EL (cell line): ENCODE results near the gene CCDC90B.
"Not testable (repeated sequence)": the region's sequence is repeated elsewhere in the genome, so short reads cannot be mapped to it uniquely, and the experiment has no call there.

Source experiments
- DNase-seq: peaks from one replicate; pipeline ENCODE4 v3.0.0-alpha.2; 2016

CCDC90B gene

GRCh38 chr11:83285151-83285770 lies 906 bp downstream of the CCDC90B start:
- no peak for DNase-seq

GRCh38 chr11:83284501-83285150 lies 1.5 kb downstream of the CCDC90B start:
- DNase-seq = no peak

- peak; percentile 35 for DNase-seq
These were observed 4.0 kb downstream of the CCDC90B start for GRCh38 chr11:83282084-83282716.

GRCh38 chr11:83280256-83280655 lies 5.9 kb downstream of the CCDC90B start:
- peak; percentile 32 for DNase-seq

- DNase-seq = peak; percentile 72
These were observed 7.8 kb downstream of the CCDC90B start for GRCh38 chr11:83278351-83278750.

GRCh38 chr11:83275888-83276641 lies 10.1 kb downstream of the CCDC90B start:
- DNase-seq = no peak

GRCh38 chr11:83272627-83273026 lies 13.5 kb downstream of the CCDC90B start:
- peak; percentile 77 for DNase-seq

- not testable (repeated sequence) for DNase-seq
These were observed 14.4 kb downstream of the CCDC90B start for GRCh38 chr11:83271734-83272133.

- DNase-seq = not testable (repeated sequence)
These were observed 17.1 kb downstream of the CCDC90B start for GRCh38 chr11:83269080-83269479.

GRCh38 chr11:83265331-83265730 lies 20.8 kb downstream of the CCDC90B start:
- DNase-seq = peak; percentile 30

GRCh38 chr11:83259559-83259958 lies 26.6 kb downstream of the CCDC90B start:
- DNase-seq = no peak

GRCh38 chr11:83257761-83258168 lies 28.4 kb downstream of the CCDC90B start:
- peak; percentile 97 for DNase-seq

GRCh38 chr11:83256602-83257340 lies 29.4 kb downstream of the CCDC90B start:
- DNase-seq = no peak

- DNase-seq = no peak
These were observed 30.8 kb downstream of the CCDC90B start for GRCh38 chr11:83255366-83255765.

GRCh38 chr11:83252941-83253340 lies 33.2 kb downstream of the CCDC90B start:
- DNase-seq = no peak

- no peak for DNase-seq
These were observed 33.9 kb downstream of the CCDC90B start for GRCh38 chr11:83252266-83252665.

- DNase-seq = peak; percentile 48
These were observed 36.1 kb downstream of the CCDC90B start for GRCh38 chr11:83249972-83250593.

GRCh38 chr11:83249445-83249844 lies 36.7 kb downstream of the CCDC90B start:
- DNase-seq = no peak

GRCh38 chr11:83241291-83241946 lies 44.7 kb downstream of the CCDC90B start:
- peak; percentile 75 for DNase-seq

GRCh38 chr11:83238111-83238510 lies 48.1 kb downstream of the CCDC90B start:
- no peak for DNase-seq

- DNase-seq = no peak
These were observed 50.3 kb downstream of the CCDC90B start for GRCh38 chr11:83235825-83236224.

- DNase-seq = no peak
These were observed 62.7 kb downstream of the CCDC90B start for GRCh38 chr11:83223457-83223856.
